NCI-H460 (cell line): ENCODE data around the gene KDM1B. TPM values are rescaled to one million over a fixed set of nuclear protein-coding genes. Genes with fewer than 3 reads are reported as not detected.
A peak's percentile ranks its signal among the peaks of the same experiment; 100 is the strongest.
"Not testable (repeated sequence)": the region's sequence is repeated elsewhere in the genome, so short reads cannot be mapped to it uniquely, and the experiment has no call there.

ENCODE experiments used
- DNase-seq: peaks from one replicate; pipeline ENCODE4 v3.0.0-alpha.2; 2016; ENCODE audit warnings: low read depth; ENCODE audit errors: extremely low read depth
- total RNA-seq: library from RNA; depleted of rRNA; stranded (reverse); fragments of >200 nt; shearing (Covaris generic); gene quantifications from 2 replicates; pipeline ENCODE4 v1.2.3, GENCODE V29; 2014

KDM1B gene
- total RNA-seq, 1 experiment from 2014 or later = 6.9 TPM

- DNase-seq = peak; percentile 23
Measured at GRCh38 chr6:18148304-18149025, 6.8 kb upstream of the KDM1B start.

GRCh38 chr6:18151391-18151790, 3.8 kb upstream of the KDM1B start:
- not testable (repeated sequence) for DNase-seq

- DNase-seq = no peak
Measured at GRCh38 chr6:18151801-18152200, 3.4 kb upstream of the KDM1B start.

- no peak for DNase-seq
Measured at GRCh38 chr6:18153311-18153703, 1.9 kb upstream of the KDM1B start.

GRCh38 chr6:18154507-18155149, 594 bp upstream of the KDM1B start, which contains the start of gene TPMT:
TSS of gene TPMT (minus strand) at chr6:18155077. CDS start at chr6:18149127, 5,950 bp downstream.
- DNase-seq = no peak

GRCh38 chr6:18155864-18156421, 721 bp downstream of the KDM1B start:
- DNase-seq = peak; percentile 7

- DNase-seq = no peak
Measured at GRCh38 chr6:18160911-18161310, 5.7 kb downstream of the KDM1B start.

GRCh38 chr6:18161431-18161830, 6.2 kb downstream of the KDM1B start:
- no peak for DNase-seq

GRCh38 chr6:18162401-18162800, 7.2 kb downstream of the KDM1B start:
- no peak for DNase-seq

GRCh38 chr6:18165751-18166150, 10.5 kb downstream of the KDM1B start:
- no peak for DNase-seq

- no peak for DNase-seq
Measured at GRCh38 chr6:18166312-18167036, 11.3 kb downstream of the KDM1B start.

- DNase-seq = no peak
Measured at GRCh38 chr6:18168264-18168663, 13.0 kb downstream of the KDM1B start.

GRCh38 chr6:18171871-18172270, 16.6 kb downstream of the KDM1B start:
- no peak for DNase-seq

- DNase-seq = not testable (repeated sequence)
Measured at GRCh38 chr6:18176198-18176597, 21.0 kb downstream of the KDM1B start.

GRCh38 chr6:18177286-18177965, 22.2 kb downstream of the KDM1B start:
- DNase-seq = no peak

GRCh38 chr6:18178960-18179615, 23.9 kb downstream of the KDM1B start:
- no peak for DNase-seq

- DNase-seq = no peak
Measured at GRCh38 chr6:18179770-18180356, 24.6 kb downstream of the KDM1B start.

GRCh38 chr6:18182568-18182967, 27.3 kb downstream of the KDM1B start:
- no peak for DNase-seq

GRCh38 chr6:18183766-18184165, 28.5 kb downstream of the KDM1B start:
- DNase-seq = no peak

- no peak for DNase-seq
Measured at GRCh38 chr6:18185624-18186023, 30.4 kb downstream of the KDM1B start.
